Measurements from ENCODE around the gene ELF5. TPM values are rescaled to one million over a fixed set of nuclear protein-coding genes. Genes with fewer than 3 reads are reported as not detected.

The ELF5 gene
- polyA plus RNA-seq, 1 donor from 2014 or later, result not detected

DNA sequence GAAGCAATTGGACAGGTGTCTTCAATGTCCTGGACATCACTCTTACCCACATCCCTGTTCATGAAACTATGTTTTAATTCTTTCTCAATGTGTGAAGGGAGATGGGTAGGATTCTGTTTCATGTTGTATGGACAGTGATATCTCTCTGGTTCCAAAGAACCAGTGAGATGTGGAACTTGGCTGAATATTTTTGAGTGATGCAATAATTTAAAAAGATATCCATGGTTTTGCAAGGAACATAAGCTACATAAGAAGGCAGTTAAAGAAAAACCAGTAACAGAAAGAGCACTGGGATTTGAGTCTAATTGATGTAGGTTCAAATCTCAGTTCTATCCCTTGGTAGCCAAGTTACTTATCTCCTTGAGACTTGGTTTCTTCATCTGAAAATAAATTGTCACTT is 7.7 kb upstream of the ELF5 start:
- H3K27me3 ChIP-seq (ENCODE audit: insufficient read depth, low read depth, low read length), result no peaks in the 10 kb centered on the region
- H3K4me3 ChIP-seq (ENCODE audit: low read length), result no peak overlapping the region
- no peaks in the 10 kb centered on the region for H3K9me2 ChIP-seq (ENCODE audit: insufficient read depth, low read length)
- TF ChIP-seq SMC3 (conservative IDR thresholded peaks at IDR 0.05; ENCODE audit: poor library complexity) (no peak), EZH2 (IDR thresholded peaks at IDR 0.05; ENCODE audit: borderline replicate concordance, insufficient read depth, low read length, poor library complexity, severe bottlenecking) (no peak), TAF1 (IDR thresholded peaks at IDR 0.05; ENCODE audit: low read depth) (no peak), RAD21 (conservative IDR thresholded peaks at IDR 0.05) (no peak), POLR2AphosphoS5 (IDR thresholded peaks at IDR 0.05) (no peak), EP300 (conservative IDR thresholded peaks at IDR 0.05; ENCODE audit: poor library complexity, severe bottlenecking) (no peak), MXI1 (conservative IDR thresholded peaks at IDR 0.05; ENCODE audit: poor library complexity, severe bottlenecking) (no peak), REST (IDR thresholded peaks at IDR 0.05; ENCODE audit: borderline replicate concordance) (no peak)
- TF ChIP-seq, protein P1, sequence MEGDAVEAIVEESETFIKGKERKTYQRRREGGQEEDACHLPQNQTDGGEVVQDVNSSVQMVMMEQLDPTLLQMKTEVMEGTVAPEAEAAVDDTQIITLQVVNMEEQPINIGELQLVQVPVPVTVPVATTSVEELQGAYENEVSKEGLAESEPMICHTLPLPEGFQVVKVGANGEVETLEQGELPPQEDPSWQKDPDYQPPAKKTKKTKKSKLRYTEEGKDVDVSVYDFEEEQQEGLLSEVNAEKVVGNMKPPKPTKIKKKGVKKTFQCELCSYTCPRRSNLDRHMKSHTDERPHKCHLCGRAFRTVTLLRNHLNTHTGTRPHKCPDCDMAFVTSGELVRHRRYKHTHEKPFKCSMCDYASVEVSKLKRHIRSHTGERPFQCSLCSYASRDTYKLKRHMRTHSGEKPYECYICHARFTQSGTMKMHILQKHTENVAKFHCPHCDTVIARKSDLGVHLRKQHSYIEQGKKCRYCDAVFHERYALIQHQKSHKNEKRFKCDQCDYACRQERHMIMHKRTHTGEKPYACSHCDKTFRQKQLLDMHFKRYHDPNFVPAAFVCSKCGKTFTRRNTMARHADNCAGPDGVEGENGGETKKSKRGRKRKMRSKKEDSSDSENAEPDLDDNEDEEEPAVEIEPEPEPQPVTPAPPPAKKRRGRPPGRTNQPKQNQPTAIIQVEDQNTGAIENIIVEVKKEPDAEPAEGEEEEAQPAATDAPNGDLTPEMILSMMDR (IDR thresholded peaks at IDR 0.05; ENCODE audit: poor library complexity, severe bottlenecking), result no peak
- no peak overlapping the region for H3K27ac ChIP-seq (ENCODE audit: low read length)
- no peak overlapping the region for H3K4me2 ChIP-seq (ENCODE audit: low read length)
- H3K79me2 ChIP-seq (replicated peaks; ENCODE audit: insufficient read depth, low read length), result no peaks in the 10 kb centered on the region
- no peak overlapping the region for H2AFZ ChIP-seq (ENCODE audit: low read depth, low read length)
- no peaks in the 10 kb centered on the region for H3K9me3 ChIP-seq (ENCODE audit: low read length)
- no peak overlapping the region for H3K9ac ChIP-seq (ENCODE audit: low read length)
- H4K20me1 ChIP-seq (ENCODE audit: insufficient read depth), result no peaks in the 10 kb centered on the region
- H3K36me3 ChIP-seq (ENCODE audit: insufficient read depth, low read length), result no peaks in the 10 kb centered on the region
- H3F3A ChIP-seq (ENCODE audit: insufficient read depth, low read length, poor library complexity, severe bottlenecking), result no peaks in the 10 kb centered on the region

DNA sequence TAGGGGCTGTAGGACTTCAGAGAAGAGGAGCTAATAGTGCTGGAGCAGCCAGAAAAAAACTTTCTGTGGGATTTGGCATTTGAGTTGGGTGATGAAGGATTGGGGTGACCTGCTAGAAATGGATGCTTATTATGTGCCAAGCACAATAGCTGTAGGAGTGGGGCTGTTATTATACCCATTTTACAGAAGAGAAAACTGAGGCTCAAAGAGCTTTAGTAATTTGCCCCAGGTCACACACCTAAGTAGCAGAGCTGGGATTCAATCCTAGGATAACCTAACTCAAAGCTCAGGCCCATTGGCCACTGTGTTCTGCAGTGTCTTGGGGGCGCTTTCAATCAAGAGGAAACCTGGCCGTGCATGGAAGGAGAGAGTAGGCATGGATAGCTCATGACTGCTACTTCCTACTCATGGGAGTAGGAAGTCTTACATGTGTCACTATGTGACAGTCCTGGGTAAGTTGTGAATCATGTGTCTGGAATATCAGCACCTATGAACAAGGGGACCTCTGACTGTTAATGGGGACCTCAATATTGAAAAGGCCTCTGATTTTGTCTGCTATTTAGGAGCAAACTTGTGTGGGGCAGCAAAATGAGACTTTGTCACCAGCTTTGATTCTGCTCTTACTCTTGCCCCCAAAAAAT is 6.1 kb upstream of the ELF5 start:
- TF ChIP-seq EZH2 (IDR thresholded peaks at IDR 0.05; ENCODE audit: borderline replicate concordance, insufficient read depth, low read length, poor library complexity, severe bottlenecking) (no peak), REST (IDR thresholded peaks at IDR 0.05; ENCODE audit: borderline replicate concordance) (no peak), EP300 (conservative IDR thresholded peaks at IDR 0.05; ENCODE audit: poor library complexity, severe bottlenecking) (no peak), MXI1 (conservative IDR thresholded peaks at IDR 0.05; ENCODE audit: poor library complexity, severe bottlenecking) (no peak), POLR2AphosphoS5 (IDR thresholded peaks at IDR 0.05) (no peak), SMC3 (conservative IDR thresholded peaks at IDR 0.05; ENCODE audit: poor library complexity) (no peak), TAF1 (IDR thresholded peaks at IDR 0.05; ENCODE audit: low read depth) (no peak), RAD21 (conservative IDR thresholded peaks at IDR 0.05) (no peak)
- TF ChIP-seq, protein P1 (IDR thresholded peaks at IDR 0.05; ENCODE audit: poor library complexity, severe bottlenecking), result no peak
- Histone ChIP-seq H3K9me2 (ENCODE audit: insufficient read depth, low read length) (no peaks in the 10 kb centered on the region), H4K20me1 (ENCODE audit: insufficient read depth) (no peaks in the 10 kb centered on the region), H3F3A (ENCODE audit: insufficient read depth, low read length, poor library complexity, severe bottlenecking) (no peaks in the 10 kb centered on the region), H3K27ac (ENCODE audit: low read length) (no peak overlapping the region), H3K79me2 (replicated peaks; ENCODE audit: insufficient read depth, low read length) (no peaks in the 10 kb centered on the region), H3K9me3 (ENCODE audit: low read length) (no peaks in the 10 kb centered on the region), H3K36me3 (ENCODE audit: insufficient read depth, low read length) (no peaks in the 10 kb centered on the region), H3K27me3 (ENCODE audit: insufficient read depth, low read depth, low read length) (no peaks in the 10 kb centered on the region), H3K9ac (ENCODE audit: low read length) (no peak overlapping the region), H3K4me2 (ENCODE audit: low read length) (no peak overlapping the region), H3K4me3 (ENCODE audit: low read length) (no peak overlapping the region), H2AFZ (ENCODE audit: low read depth, low read length) (no peak overlapping the region)

All from neural cell (in vitro differentiated cells).